GM12878 (cell line): Measurements from ENCODE around the gene RFX1. TPM values are rescaled to one million over a fixed set of nuclear protein-coding genes. Genes with fewer than 3 reads are reported as not detected.
"Not testable (repeated sequence)": the region's sequence is repeated elsewhere in the genome, so short reads cannot be mapped to it uniquely, and the experiment has no call there.

Experiments
- ATAC-seq: fragments of 200-7000 bp; cut with Tn5 transposase; 3 replicates; pipeline ENCODE4 v1.9.1; 2020; ENCODE audit warnings: mild to moderate bottlenecking, moderate library complexity
- BruUV-seq: library from RNA; stranded (reverse); fragments of 400-500 nt; replicated peaks from 2 replicates; lab custom pipeline; 2021; lab: Mats Ljungman, UMichigan
- CTCF ChIA-PET: fragments of 300-600 bp; sonication (Branson Sonifier 250); formaldehyde crosslinking; extraction: SDS; loops from one replicate; lab custom pipeline; 2021; ENCODE audit warnings: inconsistent platforms; lab: Yijun Ruan, JAX
- POLR2A ChIA-PET: fragments of 350-600 bp; formaldehyde crosslinking; extraction: SDS; loops from one replicate; lab custom pipeline; 2021; ENCODE audit warnings: inconsistent platforms; lab: Charles Lee
- RAD21 ChIA-PET: fragments of 300-600 bp; sonication (Branson Sonifier 250); formaldehyde crosslinking; loops from one replicate; lab custom pipeline; 2023; ENCODE audit warnings: antibody characterized with exemption; ENCODE audit not compliant: unreplicated experiment; lab: Charles Lee
- SMC1A ChIA-PET: fragments of 300-600 bp; sonication (Branson Sonifier 250); formaldehyde crosslinking; loops from one replicate; lab custom pipeline; 2023; ENCODE audit not compliant: unreplicated experiment, uncharacterized antibody; lab: Charles Lee
- DNase-seq: peaks from one replicate; pipeline ENCODE4 v3.0.0-alpha.2; 2011; ENCODE audit warnings: low read depth, low spot score
- FAIRE-seq: peaks from 3 replicates; lab custom pipeline; 2011; peaks lifted over from hg19 to GRCh38; lab: Jason Lieb, UNC
- H2AFZ ChIP-seq: 2 replicates; pipeline ENCODE4 v1.6.0; 2011; ENCODE audit warnings: low read depth, low read length, control low read depth; ENCODE audit not compliant: control insufficient read depth
- H3K27ac ChIP-seq: 2 replicates; pipeline ENCODE4 v1.5.1; 2011; ENCODE audit warnings: control low read depth; ENCODE audit not compliant: control insufficient read depth, insufficient read depth
- H3K27me3 ChIP-seq, 2 experiments: replicated peaks in 1 of 2; 2 replicates each; pipeline versions ENCODE4 v1.6.0 to v1.6.1; 2011; ENCODE audit warnings: low read length in 1 of 2; ENCODE audit not compliant: control insufficient read depth in 2 of 2, insufficient read depth in 2 of 2
- H3K36me3 ChIP-seq, 2 experiments: 2 replicates each; pipeline ENCODE4 v1.5.1; 2011; ENCODE audit warnings: low read length in 1 of 2; ENCODE audit not compliant: control insufficient read depth in 2 of 2, insufficient read depth in 2 of 2
- H3K4me1 ChIP-seq: 2 replicates; pipeline ENCODE4 v1.6.1; 2011; ENCODE audit warnings: mild to moderate bottlenecking, low read length, moderate library complexity, mixed read lengths; ENCODE audit not compliant: control insufficient read depth, insufficient read depth
- H3K4me2 ChIP-seq: 2 replicates; pipeline ENCODE4 v1.6.0; 2011; ENCODE audit warnings: control low read depth; ENCODE audit not compliant: control insufficient read depth, insufficient read depth
- H3K4me3 ChIP-seq: fragments of 200-600 bp; sonication (generic); 2 replicates; pipeline ENCODE4 v1.5.1; 2016
- H3K79me2 ChIP-seq: 2 replicates; pipeline ENCODE4 v1.6.0; 2011; ENCODE audit warnings: low read length; ENCODE audit not compliant: control insufficient read depth, insufficient read depth
- H3K9ac ChIP-seq: 2 replicates; pipeline ENCODE4 v1.8.0; 2011; ENCODE audit warnings: low read length, control low read depth, mixed read lengths; ENCODE audit not compliant: control insufficient read depth, insufficient read depth
- H3K9me3 ChIP-seq: replicated peaks from 3 replicates; pipeline ENCODE4 v1.5.1; 2011; ENCODE audit warnings: mild to moderate bottlenecking, low read length; ENCODE audit not compliant: control insufficient read depth, insufficient read depth
- H4K20me1 ChIP-seq: 2 replicates; pipeline ENCODE4 v1.6.0; 2011; ENCODE audit not compliant: control insufficient read depth, insufficient read depth
- MTA3 ChIP-seq: IDR thresholded peaks from 2 replicates; pipeline ENCODE4 v1.6.1; 2012; ENCODE audit warnings: low read length, inconsistent platforms, borderline replicate concordance
- NFYB ChIP-seq: IDR thresholded peaks from 2 replicates; pipeline ENCODE4 v1.6.1; 2011; ENCODE audit warnings: low read depth, mild to moderate bottlenecking, low read length, improper control_type of control experiment, moderate library complexity; ENCODE audit not compliant: insufficient read depth
- SIN3A ChIP-seq: IDR thresholded peaks from 2 replicates; pipeline ENCODE4 v1.6.1; 2012; ENCODE audit warnings: low read depth, low read length, improper control_type of control experiment
- WGBS: methylation state at CpG from one replicate; pipeline ENCODE4 v1.1.6; 2016; ENCODE audit warnings: low lambda C conversion rate; ENCODE audit not compliant: insufficient replicate concordance, insufficient coverage; ENCODE audit errors: missing lambda C conversion rate; 5-methylcytosine and 5-hydroxymethylcytosine counted together
- in situ Hi-C: fragments of 300-500 bp; cut with MboI; formaldehyde crosslinking; loops from 9 replicates; pipeline ENCODE4 v1.14.3; 2018; ENCODE audit warnings: mixed read lengths
- intact Hi-C: fragments of 100-400 bp; cut with micrococcal nuclease; formaldehyde crosslinking; loops from one replicate; pipeline ENCODE4 v1.14.2; 2022; ENCODE audit not compliant: unreplicated experiment
- polyA plus RNA-seq, 11 experiments: library from polyadenylated mRNA; depleted of rRNA in 4 of 11; unstranded in 6 of 11; stranded (reverse) in 5 of 11; fragments of >200 nt; fragmentation: Nextera tagmentation in 4 of 11; fragmentation: Illumina TruSeq in 1 of 11; extraction: Ambion mirVana in 4 of 11; extraction: Trizol in 1 of 11; gene quantifications; 1 replicate in 1 of 11; 2 replicates in 10 of 11; pipeline versions ENCODE4 v1.2.1 to v1.2.3, GENCODE V29; 2011 to 2016; ENCODE audit warnings: inconsistent platforms in 2 of 11, missing spikeins in 2 of 11, low read depth in 1 of 11
- total RNA-seq, 4 experiments: library from RNA; depleted of rRNA in 3 of 4; stranded (reverse); fragments of >200 nt in 3 of 4; fragmentation: Illumina TruSeq in 1 of 4; extraction: Trizol in 1 of 4; gene quantifications; 2 replicates each; pipeline versions ENCODE4 v1.2.1 to v1.2.3, GENCODE V29; 2013 to 2021

Gene RFX1
- total and polyA plus RNA-seq, 10 of the 15 experiments (the other 5 are each of a cell fraction or from before 2014, with no cell fraction given) = 0.05 to 11.0 (median 1.5) TPM

DNA sequence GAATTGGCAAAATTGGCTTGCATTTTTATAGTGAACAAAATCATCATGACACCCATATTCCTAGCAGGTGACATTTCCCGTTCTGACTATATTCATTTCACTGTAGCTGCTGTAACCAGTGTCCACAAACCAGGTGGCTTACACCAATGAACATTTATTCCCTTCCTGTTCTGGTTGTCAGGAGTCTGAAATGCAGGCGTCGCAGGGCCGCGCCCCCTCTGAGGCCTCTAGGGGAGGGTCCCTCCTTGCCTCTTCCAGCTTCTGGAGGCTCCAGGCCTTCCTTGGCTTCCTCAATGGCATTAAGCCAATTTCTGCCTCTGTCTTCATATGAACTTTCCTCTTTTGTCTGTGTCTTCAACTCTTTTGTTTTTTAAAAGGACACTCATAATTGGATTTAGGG is 15.4 kb upstream of the RFX1 start (continued):
- no peak for TF ChIP-seq SIN3A
- TF ChIP-seq MTA3 = no peak
- no peak for TF ChIP-seq NFYB
- TF ChIP-seq, all 136 proteins: peak for 0

- DNase-seq, H3K36me3 ChIP-seq, H3K9me3 ChIP-seq, intact Hi-C loops, H2AFZ ChIP-seq, H4K20me1 ChIP-seq, FAIRE-seq, BruUV-seq, ATAC-seq, H3K4me3 ChIP-seq, H3K4me2 ChIP-seq, H3K79me2 ChIP-seq, H3K27ac ChIP-seq, H3K9ac ChIP-seq, H3K27me3 ChIP-seq: not testable (repeated sequence)
- in situ Hi-C loops = loop anchor here (10.0 kb wide), 1 partner anchor 855 kb away; no protein-coding TSS in a partner anchor
- WGBS = 69% methylated on average over 3 of the region's 3 CpGs
- H3K4me1 ChIP-seq = peaks cover 20% of the 10 kb centered on the region
- POLR2A ChIA-PET = interaction anchor here (1.1 to 2.1 kb wide), 4 partner anchors 11 to 15 kb away, joined by 7 to 27 read pairs (median 10); partner anchors contain the start of genes IL27RA and RFX1
- CTCF ChIA-PET = interaction anchor here (0.8 to 2.9 kb wide), 9 partner anchors 7 to 139 kb away, joined by 3 to 21 read pairs (median 9); partner anchors contain the start of genes IL27RA and MISP3
- SMC1A ChIA-PET = interaction anchor here (0.9 to 3.1 kb wide), 9 partner anchors 8 to 139 kb away, joined by 3 to 33 read pairs (median 4); partner anchors contain the start of genes IL27RA, RFX1 and RLN3
- RAD21 ChIA-PET = interaction anchor here (0.7 to 2.7 kb wide), 5 partner anchors 10 to 67 kb away, joined by 3 to 21 read pairs (median 8); partner anchors contain the start of genes DCAF15, IL27RA and RFX1
Measured at GRCh38 chr19:14019739-14020138, 13.6 kb upstream of the RFX1 start.
